Neural progenitor cell (in vitro differentiated cells): ENCODE data around the gene FANCG.

Experiments
- EZH2 ChIP-seq: fragments of 200-600 bp; sonication (generic); IDR thresholded peaks from 2 replicates; pipeline ENCODE4 v1.6.1; 2017; ENCODE audit warnings: antibody characterized with exemption, mild to moderate bottlenecking, moderate library complexity
- TF ChIP-seq, protein P1 (sequence below): fragments of 200-600 bp; sonication (generic); IDR thresholded peaks from 2 replicates; pipeline ENCODE4 v1.5.1; 2017; ENCODE audit warnings: antibody characterized with exemption, mild to moderate bottlenecking

DNA sequence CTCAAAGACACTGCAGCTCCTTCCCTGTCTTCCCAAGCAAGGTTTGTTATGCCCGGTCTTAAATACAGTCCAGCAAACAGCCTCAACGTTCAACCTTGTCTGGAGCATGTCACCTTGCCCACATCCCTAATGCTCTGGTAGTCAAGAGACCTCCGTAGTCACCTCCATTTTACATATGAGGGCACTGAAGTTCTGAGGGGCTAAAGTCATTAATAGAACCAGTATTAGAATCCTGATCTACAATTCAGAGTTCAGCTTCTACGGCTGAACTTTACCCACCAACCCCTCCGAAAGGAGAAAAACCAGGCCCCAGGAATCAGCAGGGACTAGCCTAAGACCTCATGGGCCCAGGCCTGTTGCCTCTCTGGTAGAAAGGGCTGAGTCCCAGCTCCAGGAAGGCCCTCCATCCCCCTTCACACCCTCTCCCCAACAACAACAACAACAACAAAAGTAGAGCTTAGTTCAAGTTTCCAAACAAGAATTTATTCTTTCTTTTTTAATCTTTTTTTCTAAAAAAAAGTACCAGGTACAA, 24.0 kb upstream of the FANCG start:
- TF ChIP-seq, protein P1, sequence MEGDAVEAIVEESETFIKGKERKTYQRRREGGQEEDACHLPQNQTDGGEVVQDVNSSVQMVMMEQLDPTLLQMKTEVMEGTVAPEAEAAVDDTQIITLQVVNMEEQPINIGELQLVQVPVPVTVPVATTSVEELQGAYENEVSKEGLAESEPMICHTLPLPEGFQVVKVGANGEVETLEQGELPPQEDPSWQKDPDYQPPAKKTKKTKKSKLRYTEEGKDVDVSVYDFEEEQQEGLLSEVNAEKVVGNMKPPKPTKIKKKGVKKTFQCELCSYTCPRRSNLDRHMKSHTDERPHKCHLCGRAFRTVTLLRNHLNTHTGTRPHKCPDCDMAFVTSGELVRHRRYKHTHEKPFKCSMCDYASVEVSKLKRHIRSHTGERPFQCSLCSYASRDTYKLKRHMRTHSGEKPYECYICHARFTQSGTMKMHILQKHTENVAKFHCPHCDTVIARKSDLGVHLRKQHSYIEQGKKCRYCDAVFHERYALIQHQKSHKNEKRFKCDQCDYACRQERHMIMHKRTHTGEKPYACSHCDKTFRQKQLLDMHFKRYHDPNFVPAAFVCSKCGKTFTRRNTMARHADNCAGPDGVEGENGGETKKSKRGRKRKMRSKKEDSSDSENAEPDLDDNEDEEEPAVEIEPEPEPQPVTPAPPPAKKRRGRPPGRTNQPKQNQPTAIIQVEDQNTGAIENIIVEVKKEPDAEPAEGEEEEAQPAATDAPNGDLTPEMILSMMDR: no peak
- TF ChIP-seq EZH2: no peak
